ENCODE data around the gene TXK.

- TF ChIP-seq POLR2AphosphoS5 (IDR thresholded peaks at IDR 0.05) (no peak), CTCF (IDR thresholded peaks at IDR 0.05) (no peak), POLR2A (IDR thresholded peaks at IDR 0.05) (no peak), EP300 (IDR thresholded peaks at IDR 0.05; ENCODE audit: low read depth) (no peak)
These were observed 84.6 kb downstream of the TXK start for GRCh38 chr4:48049483-48049882.
